Mucosa of rectum (tissue), 2 donors: ENCODE results near the gene C6orf47.

Experiments used
- H3K27ac ChIP-seq, 2 donors: one replicate each; pipeline ENCODE4 v1.7.0; 2013; ENCODE audit warnings: inconsistent platforms in 2 of 2, low read depth in 2 of 2, low read length in 2 of 2
- H3K27me3 ChIP-seq, 2 donors: one replicate each; pipeline ENCODE4 v1.7.0; 2013; ENCODE audit warnings: low read length in 2 of 2; ENCODE audit not compliant: control insufficient read depth in 2 of 2, insufficient read depth in 2 of 2
- H3K36me3 ChIP-seq, 2 donors: one replicate each; pipeline ENCODE4 v1.7.0; 2013; ENCODE audit warnings: low read length in 2 of 2; ENCODE audit not compliant: control insufficient read depth in 2 of 2, insufficient read depth in 2 of 2
- H3K4me1 ChIP-seq, 2 donors: one replicate each; pipeline ENCODE4 v1.7.0; 2013; ENCODE audit warnings: low read length in 2 of 2, mild to moderate bottlenecking in 1 of 2; ENCODE audit not compliant: control insufficient read depth in 2 of 2, insufficient read depth in 2 of 2
- H3K4me3 ChIP-seq, 2 donors: one replicate each; pipeline ENCODE4 v1.7.0; 2013; ENCODE audit warnings: low read length in 2 of 2
- H3K9ac ChIP-seq, 2 donors: one replicate each; pipeline ENCODE4 v1.7.0; 2013; ENCODE audit warnings: low read length in 2 of 2, low read depth in 1 of 2, mild to moderate bottlenecking in 1 of 2
- H3K9me3 ChIP-seq, 2 donors: one replicate each; pipeline ENCODE4 v1.7.0; 2013; ENCODE audit warnings: low read length in 2 of 2; ENCODE audit not compliant: control insufficient read depth in 2 of 2
- donor health status: healthy.
- donor health status: Normal muscosa, but diverticular disease.

C6orf47 gene

DNA sequence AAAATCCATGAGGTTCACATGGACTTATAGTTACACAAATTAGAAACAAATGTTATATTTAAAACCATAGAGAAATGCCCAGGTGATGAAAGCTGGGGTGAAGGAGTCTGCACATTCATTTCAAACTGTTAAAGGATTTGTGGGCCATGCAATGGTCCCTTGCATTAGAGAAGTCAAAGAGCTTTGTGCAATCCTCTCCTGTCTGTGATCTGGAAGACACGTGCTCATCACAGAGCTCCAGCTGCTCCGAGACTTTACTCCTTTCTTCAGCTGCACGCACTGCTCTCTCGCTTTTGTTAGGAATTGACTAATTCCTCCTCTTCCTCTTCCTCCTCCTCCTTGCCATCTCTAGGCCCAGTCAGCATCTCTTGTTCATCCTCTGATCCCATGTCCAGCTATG lies 49.6 kb downstream of the C6orf47 start:
- H3K9me3 ChIP-seq = no peaks in the 10 kb centered on the region
- no peak overlapping the region for H3K27ac ChIP-seq
- no peak overlapping the region for H3K9ac ChIP-seq

DNA sequence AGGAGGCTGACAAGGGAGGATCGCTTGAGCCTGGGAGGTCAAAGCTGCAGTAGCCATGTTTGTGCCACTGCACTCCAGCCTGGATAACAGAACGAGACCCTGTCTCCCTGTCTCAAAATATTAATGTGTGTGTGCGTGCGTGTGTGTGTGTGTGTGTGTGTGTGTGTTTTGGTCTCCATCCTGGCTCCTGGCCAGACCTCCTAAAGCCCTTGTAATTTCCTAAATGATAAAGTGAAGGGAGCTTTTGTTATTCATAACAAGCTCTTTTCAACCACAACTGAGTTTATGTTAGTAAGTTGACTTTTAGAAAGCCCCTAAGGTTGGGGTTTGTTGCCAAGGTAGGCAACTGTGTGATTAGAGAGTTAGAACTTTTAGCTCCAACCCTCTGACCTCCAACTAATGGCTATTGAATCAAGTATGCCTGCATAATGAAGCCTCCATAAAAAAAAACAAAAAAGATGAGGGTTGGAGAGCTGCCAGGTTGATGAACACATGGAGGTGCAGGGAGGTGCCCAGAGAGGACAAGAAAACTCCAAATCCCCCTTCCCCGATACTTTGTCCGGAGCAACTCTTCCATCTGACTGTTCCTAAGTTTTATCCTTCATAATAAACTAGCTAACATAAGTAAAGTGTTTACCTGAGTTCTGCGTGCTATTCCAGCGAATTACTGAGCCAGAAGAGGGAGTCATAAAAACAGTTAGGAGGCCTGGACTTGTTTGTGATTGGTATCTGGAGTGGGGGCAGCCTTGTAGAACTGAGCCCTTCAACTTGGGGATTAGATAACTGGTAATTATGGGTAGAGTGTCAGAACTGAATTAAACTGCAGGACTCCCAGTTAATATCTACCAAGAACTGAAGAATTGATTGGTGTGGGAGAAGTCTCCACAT lies 50.8 kb downstream of the C6orf47 start:
- Histone ChIP-seq H3K4me3 (no peak overlapping the region), H3K9me3 (no peaks in the 10 kb centered on the region), H3K4me1 (peaks cover 8% of the 10 kb centered on the region in 2 donors), H3K27ac (no peak overlapping the region), H3K36me3 (no peaks in the 10 kb centered on the region), H3K27me3 (no peaks in the 10 kb centered on the region), H3K9ac (no peak overlapping the region)

More for the DNA sequence above, 49.6 kb downstream of the C6orf47 start:
- H3K4me1 ChIP-seq = peaks cover 9 to 11% of the 10 kb centered on the region in 2 donors
- no peaks in the 10 kb centered on the region for H3K36me3 ChIP-seq
- H3K4me3 ChIP-seq = no peak overlapping the region
- no peaks in the 10 kb centered on the region for H3K27me3 ChIP-seq
